GM12878 (cell line): ENCODE measurements around the gene SRGAP2C. TPM values are rescaled to one million over a fixed set of nuclear protein-coding genes. Genes with fewer than 3 reads are reported as not detected.
"Not testable (repeated sequence)": the region's sequence is repeated elsewhere in the genome, so short reads cannot be mapped to it uniquely, and the experiment has no call there.

Experiments
- ATAC-seq: fragments of 200-7000 bp; cut with Tn5 transposase; 3 replicates; pipeline ENCODE4 v1.9.1; 2020; ENCODE audit warnings: mild to moderate bottlenecking, moderate library complexity
- BruUV-seq: library from RNA; stranded (reverse); fragments of 400-500 nt; replicated peaks from 2 replicates; lab custom pipeline; 2021; lab: Mats Ljungman, UMichigan
- CTCF ChIA-PET: fragments of 300-600 bp; sonication (Branson Sonifier 250); formaldehyde crosslinking; extraction: SDS; loops from one replicate; lab custom pipeline; 2021; ENCODE audit warnings: inconsistent platforms; lab: Yijun Ruan, JAX
- POLR2A ChIA-PET: fragments of 350-600 bp; formaldehyde crosslinking; extraction: SDS; loops from one replicate; lab custom pipeline; 2021; ENCODE audit warnings: inconsistent platforms; lab: Charles Lee
- RAD21 ChIA-PET: fragments of 300-600 bp; sonication (Branson Sonifier 250); formaldehyde crosslinking; loops from one replicate; lab custom pipeline; 2023; ENCODE audit warnings: antibody characterized with exemption; ENCODE audit not compliant: unreplicated experiment; lab: Charles Lee
- SMC1A ChIA-PET: fragments of 300-600 bp; sonication (Branson Sonifier 250); formaldehyde crosslinking; loops from one replicate; lab custom pipeline; 2023; ENCODE audit not compliant: unreplicated experiment, uncharacterized antibody; lab: Charles Lee
- DNase-seq: peaks from one replicate; pipeline ENCODE4 v3.0.0-alpha.2; 2011; ENCODE audit warnings: low read depth, low spot score
- FAIRE-seq: peaks from 3 replicates; lab custom pipeline; 2011; peaks lifted over from hg19 to GRCh38; lab: Jason Lieb, UNC
- H2AFZ ChIP-seq: 2 replicates; pipeline ENCODE4 v1.6.0; 2011; ENCODE audit warnings: low read depth, low read length, control low read depth; ENCODE audit not compliant: control insufficient read depth
- H3K27ac ChIP-seq: 2 replicates; pipeline ENCODE4 v1.5.1; 2011; ENCODE audit warnings: control low read depth; ENCODE audit not compliant: control insufficient read depth, insufficient read depth
- H3K27me3 ChIP-seq, 2 experiments: replicated peaks in 1 of 2; 2 replicates each; pipeline versions ENCODE4 v1.6.0 to v1.6.1; 2011; ENCODE audit warnings: low read length in 1 of 2; ENCODE audit not compliant: control insufficient read depth in 2 of 2, insufficient read depth in 2 of 2
- H3K36me3 ChIP-seq, 2 experiments: 2 replicates each; pipeline ENCODE4 v1.5.1; 2011; ENCODE audit warnings: low read length in 1 of 2; ENCODE audit not compliant: control insufficient read depth in 2 of 2, insufficient read depth in 2 of 2
- H3K4me1 ChIP-seq: 2 replicates; pipeline ENCODE4 v1.6.1; 2011; ENCODE audit warnings: mild to moderate bottlenecking, low read length, moderate library complexity, mixed read lengths; ENCODE audit not compliant: control insufficient read depth, insufficient read depth
- H3K4me2 ChIP-seq: 2 replicates; pipeline ENCODE4 v1.6.0; 2011; ENCODE audit warnings: control low read depth; ENCODE audit not compliant: control insufficient read depth, insufficient read depth
- H3K4me3 ChIP-seq: fragments of 200-600 bp; sonication (generic); 2 replicates; pipeline ENCODE4 v1.5.1; 2016
- H3K79me2 ChIP-seq: 2 replicates; pipeline ENCODE4 v1.6.0; 2011; ENCODE audit warnings: low read length; ENCODE audit not compliant: control insufficient read depth, insufficient read depth
- H3K9ac ChIP-seq: 2 replicates; pipeline ENCODE4 v1.8.0; 2011; ENCODE audit warnings: low read length, control low read depth, mixed read lengths; ENCODE audit not compliant: control insufficient read depth, insufficient read depth
- H3K9me3 ChIP-seq: replicated peaks from 3 replicates; pipeline ENCODE4 v1.5.1; 2011; ENCODE audit warnings: mild to moderate bottlenecking, low read length; ENCODE audit not compliant: control insufficient read depth, insufficient read depth
- H4K20me1 ChIP-seq: 2 replicates; pipeline ENCODE4 v1.6.0; 2011; ENCODE audit not compliant: control insufficient read depth, insufficient read depth
- CREM ChIP-seq: IDR thresholded peaks from 2 replicates; pipeline ENCODE4 v1.6.1; 2014; ENCODE audit warnings: antibody characterized with exemption, low read depth
- JUND ChIP-seq: IDR thresholded peaks from 2 replicates; pipeline ENCODE4 v1.6.1; 2012; ENCODE audit warnings: low read depth, mild to moderate bottlenecking, low read length, improper control_type of control experiment, moderate library complexity
- NR2F1 ChIP-seq: fragments of 450-650 bp; conservative IDR thresholded peaks from 2 replicates; pipeline ENCODE4 v1.6.1; 2017; ENCODE audit warnings: mild to moderate bottlenecking
- POLR2AphosphoS5 ChIP-seq: IDR thresholded peaks from 2 replicates; pipeline ENCODE4 v1.6.1; 2011; ENCODE audit warnings: mild to moderate bottlenecking, low read length, inconsistent platforms
- SP1 ChIP-seq: IDR thresholded peaks from one replicate; pipeline ENCODE4 v1.6.1; 2011; ENCODE audit warnings: low read depth, low read length
- STAT1 ChIP-seq: fragments of 450-650 bp; conservative IDR thresholded peaks from 2 replicates; pipeline ENCODE4 v1.6.1; 2014; ENCODE audit warnings: antibody characterized with exemption, mild to moderate bottlenecking
- SUPT20H ChIP-seq: IDR thresholded peaks from 2 replicates; pipeline ENCODE4 v1.6.1; 2011; ENCODE audit warnings: low read depth, mild to moderate bottlenecking, low read length, moderate library complexity, borderline replicate concordance; ENCODE audit not compliant: control insufficient read depth
- TBL1XR1 ChIP-seq: IDR thresholded peaks from 2 replicates; pipeline ENCODE4 v1.6.1; 2012; ENCODE audit warnings: low read depth, low read length, improper control_type of control experiment
- ZBTB40 ChIP-seq: fragments of 450-650 bp; IDR thresholded peaks from 2 replicates; pipeline ENCODE4 v1.6.1; 2016; ENCODE audit warnings: mild to moderate bottlenecking, moderate library complexity, borderline replicate concordance
- WGBS: methylation state at CpG from one replicate; pipeline ENCODE4 v1.1.6; 2016; ENCODE audit warnings: low lambda C conversion rate; ENCODE audit not compliant: insufficient replicate concordance, insufficient coverage; ENCODE audit errors: missing lambda C conversion rate; 5-methylcytosine and 5-hydroxymethylcytosine counted together
- in situ Hi-C: fragments of 300-500 bp; cut with MboI; formaldehyde crosslinking; loops from 9 replicates; pipeline ENCODE4 v1.14.3; 2018; ENCODE audit warnings: mixed read lengths
- intact Hi-C: fragments of 100-400 bp; cut with micrococcal nuclease; formaldehyde crosslinking; loops from one replicate; pipeline ENCODE4 v1.14.2; 2022; ENCODE audit not compliant: unreplicated experiment
- polyA plus RNA-seq, 11 experiments: library from polyadenylated mRNA; depleted of rRNA in 4 of 11; unstranded in 6 of 11; stranded (reverse) in 5 of 11; fragments of >200 nt; fragmentation: Nextera tagmentation in 4 of 11; fragmentation: Illumina TruSeq in 1 of 11; extraction: Ambion mirVana in 4 of 11; extraction: Trizol in 1 of 11; gene quantifications; 1 replicate in 1 of 11; 2 replicates in 10 of 11; pipeline versions ENCODE4 v1.2.1 to v1.2.3, GENCODE V29; 2011 to 2016; ENCODE audit warnings: inconsistent platforms in 2 of 11, missing spikeins in 2 of 11, low read depth in 1 of 11
- total RNA-seq, 4 experiments: library from RNA; depleted of rRNA in 3 of 4; stranded (reverse); fragments of >200 nt in 3 of 4; fragmentation: Illumina TruSeq in 1 of 4; extraction: Trizol in 1 of 4; gene quantifications; 2 replicates each; pipeline versions ENCODE4 v1.2.1 to v1.2.3, GENCODE V29; 2013 to 2021

Gene SRGAP2C
- total and polyA plus RNA-seq, 10 of the 15 experiments (the other 5 are each of a cell fraction or from before 2014, with no cell fraction given): 0.82 to 7.6 (median 2.3) TPM

DNA sequence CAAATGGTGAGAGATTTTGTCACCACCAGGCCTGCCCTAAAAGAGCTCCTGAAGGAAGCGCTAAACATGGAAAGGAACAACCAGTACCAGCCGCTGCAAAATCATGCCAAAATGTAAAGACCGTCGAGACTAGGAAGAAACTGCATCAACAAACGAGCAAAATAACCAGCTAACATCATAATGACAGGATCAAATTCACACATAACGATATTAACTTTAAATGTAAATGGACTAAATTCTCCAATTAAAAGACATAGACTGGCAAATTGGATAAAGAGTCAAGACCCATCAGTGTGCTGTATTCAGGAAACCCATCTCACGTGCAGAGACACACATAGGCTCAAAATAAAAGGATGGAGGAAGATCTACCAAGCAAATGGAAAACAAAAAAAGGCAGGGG is 218.5 kb downstream of the SRGAP2C start:
- RAD21 ChIA-PET, SMC1A ChIA-PET, H3K4me1 ChIP-seq, FAIRE-seq, H3K4me3 ChIP-seq, H3K79me2 ChIP-seq, CTCF ChIA-PET, H4K20me1 ChIP-seq, H3K9me3 ChIP-seq, POLR2A ChIA-PET, H3K36me3 ChIP-seq, DNase-seq, ATAC-seq, H3K27me3 ChIP-seq, H3K27ac ChIP-seq, H3K4me2 ChIP-seq, H2AFZ ChIP-seq, BruUV-seq, intact Hi-C loops, H3K9ac ChIP-seq, in situ Hi-C loops: not testable (repeated sequence)
- WGBS: 83% methylated on average over 6 of the region's 7 CpGs

DNA sequence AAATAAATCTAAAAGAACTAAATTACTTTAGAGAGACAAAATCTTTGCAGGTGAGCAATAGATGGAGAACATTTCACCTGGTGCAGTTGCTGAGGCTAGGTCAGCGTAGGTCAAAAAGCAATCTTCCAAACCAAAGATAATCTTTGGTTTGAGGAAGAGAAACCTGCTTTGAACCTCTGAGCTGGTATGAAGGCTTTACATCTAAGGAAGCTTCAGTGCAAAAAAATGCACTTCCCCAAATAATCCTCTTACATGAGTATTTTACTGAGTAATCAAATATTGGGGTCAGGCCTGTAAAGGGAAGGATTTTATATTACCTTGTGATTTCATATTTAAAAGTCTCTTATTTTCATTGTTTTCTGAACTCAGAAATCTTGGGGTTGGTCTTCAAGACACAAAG is 223.6 kb downstream of the SRGAP2C start:
- RAD21 ChIA-PET: no interaction called here
- DNase-seq (no peak), FAIRE-seq (peak; percentile 88), ATAC-seq (no peak)
- Histone ChIP-seq H2AFZ (no peak overlapping the region), H3K9me3 (no peaks in the 10 kb centered on the region), H3K9ac (no peak overlapping the region), H4K20me1 (no peaks in the 10 kb centered on the region), H3K27me3 (no peaks in the 10 kb centered on the region), H3K27ac (no peak overlapping the region), H3K4me2 (no peak overlapping the region), H3K4me1 (no peaks in the 10 kb centered on the region), H3K36me3 (no peaks in the 10 kb centered on the region), H3K79me2 (no peaks in the 10 kb centered on the region), H3K4me3 (no peak overlapping the region)
- TF ChIP-seq SUPT20H: no peak
- no peak for TF ChIP-seq CREM
- no peak for TF ChIP-seq STAT1
- TF ChIP-seq TBL1XR1: no peak
- no peak for TF ChIP-seq SP1
- TF ChIP-seq JUND: no peak
- TF ChIP-seq NR2F1: no peak
- TF ChIP-seq POLR2AphosphoS5: no peak
- no peak for TF ChIP-seq ZBTB40
- CTCF ChIA-PET: no interaction called here
- no TSS peak for BruUV-seq
- 10% methylated on average over 1 of the region's 1 CpG for WGBS
- intact Hi-C loops (no loop called here), in situ Hi-C loops (no loop called here)
- POLR2A ChIA-PET: no interaction called here
- SMC1A ChIA-PET: no interaction called here
